RPMI8226 (cell line): ENCODE results near the gene ELMOD3.
"Not testable (repeated sequence)": the region's sequence is repeated elsewhere in the genome, so short reads cannot be mapped to it uniquely, and the experiment has no call there.

Source experiments
- DNase-seq: peaks from one replicate; pipeline ENCODE4 v3.0.0-alpha.2; 2015

Gene ELMOD3

GRCh38 chr2:85377083-85377482 is 22.5 kb downstream of the ELMOD3 start:
- no peak for DNase-seq

GRCh38 chr2:85378257-85378656 is 23.7 kb downstream of the ELMOD3 start:
- no peak for DNase-seq

GRCh38 chr2:85380048-85380447 is 25.5 kb downstream of the ELMOD3 start:
- DNase-seq: no peak

- not testable (repeated sequence) for DNase-seq
Observed at GRCh38 chr2:85383151-85383550, 28.6 kb downstream of the ELMOD3 start.

GRCh38 chr2:85383850-85384249 is 29.3 kb downstream of the ELMOD3 start:
- no peak for DNase-seq

- no peak for DNase-seq
Observed at GRCh38 chr2:85385746-85386145, 31.2 kb downstream of the ELMOD3 start.

- DNase-seq: no peak
Observed at GRCh38 chr2:85387754-85388153, 33.2 kb downstream of the ELMOD3 start.

- no peak for DNase-seq
Observed at GRCh38 chr2:85388878-85389538, 34.4 kb downstream of the ELMOD3 start.

- peak; percentile 71 for DNase-seq
Observed at GRCh38 chr2:85390941-85391669, 36.5 kb downstream of the ELMOD3 start.

GRCh38 chr2:85393836-85394235 is 39.3 kb downstream of the ELMOD3 start:
- no peak for DNase-seq

- DNase-seq: no peak
Observed at GRCh38 chr2:85394261-85394681, 39.7 kb downstream of the ELMOD3 start.

- DNase-seq: no peak
Observed at GRCh38 chr2:85394976-85395375, 40.4 kb downstream of the ELMOD3 start.

GRCh38 chr2:85395912-85396475 is 41.4 kb downstream of the ELMOD3 start:
- no peak for DNase-seq

- DNase-seq: no peak
Observed at GRCh38 chr2:85396531-85397470, 42.2 kb downstream of the ELMOD3 start.

- no peak for DNase-seq
Observed at GRCh38 chr2:85397925-85398331, 43.4 kb downstream of the ELMOD3 start.

- DNase-seq: no peak
Observed at GRCh38 chr2:85398426-85399182, 44.0 kb downstream of the ELMOD3 start.

GRCh38 chr2:85399183-85399455 is 44.5 kb downstream of the ELMOD3 start:
- DNase-seq: no peak

GRCh38 chr2:85400023-85400422 is 45.5 kb downstream of the ELMOD3 start:
- DNase-seq: no peak

GRCh38 chr2:85400541-85401463 is 46.2 kb downstream of the ELMOD3 start:
- no peak for DNase-seq

GRCh38 chr2:85401464-85401805 is 46.9 kb downstream of the ELMOD3 start:
- no peak for DNase-seq

GRCh38 chr2:85401844-85402243 is 47.3 kb downstream of the ELMOD3 start:
- no peak for DNase-seq
